ENCODE data around the gene CLIP3.
"Not testable (repeated sequence)": the region's sequence is repeated elsewhere in the genome, so short reads cannot be mapped to it uniquely, and the experiment has no call there.

DNA sequence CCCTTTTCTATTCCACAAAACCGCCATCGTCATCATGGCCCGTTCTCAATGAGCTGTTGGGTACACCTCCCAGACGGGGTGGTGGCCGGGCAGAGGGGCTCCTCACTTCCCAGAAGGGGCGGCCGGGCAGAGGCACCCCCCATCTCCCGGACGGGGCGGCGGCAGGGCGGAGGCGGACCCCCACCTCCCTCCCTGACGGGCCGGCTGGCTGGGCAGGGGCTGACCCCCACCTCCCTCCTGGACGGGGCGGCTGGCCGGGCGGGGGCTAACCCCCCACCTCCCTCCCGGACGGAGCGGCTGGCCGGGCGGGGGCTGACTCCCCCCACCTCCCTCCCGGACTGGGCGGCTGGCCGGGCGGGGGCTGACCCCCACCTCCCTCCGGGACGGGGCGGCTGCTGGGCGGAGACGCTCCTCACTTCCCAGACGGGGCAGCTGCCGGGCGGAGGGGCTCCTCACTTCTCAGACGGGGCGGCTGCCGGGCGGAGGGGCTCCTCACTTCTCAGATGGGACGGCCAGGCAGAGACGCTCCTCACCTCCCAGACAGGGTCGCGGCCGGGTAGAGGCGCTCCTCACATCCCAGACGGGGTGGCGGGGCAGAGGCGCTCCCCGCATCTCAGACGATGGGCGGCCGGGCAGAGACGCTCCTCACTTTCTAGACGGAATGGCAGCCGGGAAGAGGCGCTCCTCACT, 36.3 kb upstream of the CLIP3 start:
- not testable (repeated sequence) for TF ChIP-seq NR2F6 (CRISPR knock-in tag; IDR thresholded peaks at IDR 0.05); ZFP30 (CRISPR knock-in tag; IDR thresholded peaks at IDR 0.05; ENCODE audit: borderline replicate concordance); ZNF324 (CRISPR knock-in tag; IDR thresholded peaks at IDR 0.05); SNRNP70 (optimal IDR thresholded peaks at IDR 0.05; ENCODE audit: low read depth, low read length); SIN3B (IDR thresholded peaks at IDR 0.05; ENCODE audit: low read depth); KAT2B (IDR thresholded peaks at IDR 0.05; ENCODE audit: low read depth, low read length); PHF21A (IDR thresholded peaks at IDR 0.05; ENCODE audit: borderline replicate concordance, low read depth); RBM25 (IDR thresholded peaks at IDR 0.05; ENCODE audit: low read depth, low read length, severe bottlenecking); FOXA3 (CRISPR knock-in tag; conservative IDR thresholded peaks at IDR 0.05 in 1 of 2, IDR thresholded peaks at IDR 0.05 in 1 of 2); ESRRA (IDR thresholded peaks at IDR 0.05; ENCODE audit: borderline replicate concordance, low read depth); TRIM24 (IDR thresholded peaks at IDR 0.05); ZZZ3 (IDR thresholded peaks at IDR 0.05)
- TF ChIP-seq, protein P1, sequence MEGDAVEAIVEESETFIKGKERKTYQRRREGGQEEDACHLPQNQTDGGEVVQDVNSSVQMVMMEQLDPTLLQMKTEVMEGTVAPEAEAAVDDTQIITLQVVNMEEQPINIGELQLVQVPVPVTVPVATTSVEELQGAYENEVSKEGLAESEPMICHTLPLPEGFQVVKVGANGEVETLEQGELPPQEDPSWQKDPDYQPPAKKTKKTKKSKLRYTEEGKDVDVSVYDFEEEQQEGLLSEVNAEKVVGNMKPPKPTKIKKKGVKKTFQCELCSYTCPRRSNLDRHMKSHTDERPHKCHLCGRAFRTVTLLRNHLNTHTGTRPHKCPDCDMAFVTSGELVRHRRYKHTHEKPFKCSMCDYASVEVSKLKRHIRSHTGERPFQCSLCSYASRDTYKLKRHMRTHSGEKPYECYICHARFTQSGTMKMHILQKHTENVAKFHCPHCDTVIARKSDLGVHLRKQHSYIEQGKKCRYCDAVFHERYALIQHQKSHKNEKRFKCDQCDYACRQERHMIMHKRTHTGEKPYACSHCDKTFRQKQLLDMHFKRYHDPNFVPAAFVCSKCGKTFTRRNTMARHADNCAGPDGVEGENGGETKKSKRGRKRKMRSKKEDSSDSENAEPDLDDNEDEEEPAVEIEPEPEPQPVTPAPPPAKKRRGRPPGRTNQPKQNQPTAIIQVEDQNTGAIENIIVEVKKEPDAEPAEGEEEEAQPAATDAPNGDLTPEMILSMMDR (IDR thresholded peaks at IDR 0.05 in 2 of 3, conservative IDR thresholded peaks at IDR 0.05 in 1 of 3; ENCODE audit: insufficient read depth in 2 of 3, low read depth in 1 of 3, low read length in 3 of 3), result not testable (repeated sequence)
- TF ChIP-seq, protein P2, sequence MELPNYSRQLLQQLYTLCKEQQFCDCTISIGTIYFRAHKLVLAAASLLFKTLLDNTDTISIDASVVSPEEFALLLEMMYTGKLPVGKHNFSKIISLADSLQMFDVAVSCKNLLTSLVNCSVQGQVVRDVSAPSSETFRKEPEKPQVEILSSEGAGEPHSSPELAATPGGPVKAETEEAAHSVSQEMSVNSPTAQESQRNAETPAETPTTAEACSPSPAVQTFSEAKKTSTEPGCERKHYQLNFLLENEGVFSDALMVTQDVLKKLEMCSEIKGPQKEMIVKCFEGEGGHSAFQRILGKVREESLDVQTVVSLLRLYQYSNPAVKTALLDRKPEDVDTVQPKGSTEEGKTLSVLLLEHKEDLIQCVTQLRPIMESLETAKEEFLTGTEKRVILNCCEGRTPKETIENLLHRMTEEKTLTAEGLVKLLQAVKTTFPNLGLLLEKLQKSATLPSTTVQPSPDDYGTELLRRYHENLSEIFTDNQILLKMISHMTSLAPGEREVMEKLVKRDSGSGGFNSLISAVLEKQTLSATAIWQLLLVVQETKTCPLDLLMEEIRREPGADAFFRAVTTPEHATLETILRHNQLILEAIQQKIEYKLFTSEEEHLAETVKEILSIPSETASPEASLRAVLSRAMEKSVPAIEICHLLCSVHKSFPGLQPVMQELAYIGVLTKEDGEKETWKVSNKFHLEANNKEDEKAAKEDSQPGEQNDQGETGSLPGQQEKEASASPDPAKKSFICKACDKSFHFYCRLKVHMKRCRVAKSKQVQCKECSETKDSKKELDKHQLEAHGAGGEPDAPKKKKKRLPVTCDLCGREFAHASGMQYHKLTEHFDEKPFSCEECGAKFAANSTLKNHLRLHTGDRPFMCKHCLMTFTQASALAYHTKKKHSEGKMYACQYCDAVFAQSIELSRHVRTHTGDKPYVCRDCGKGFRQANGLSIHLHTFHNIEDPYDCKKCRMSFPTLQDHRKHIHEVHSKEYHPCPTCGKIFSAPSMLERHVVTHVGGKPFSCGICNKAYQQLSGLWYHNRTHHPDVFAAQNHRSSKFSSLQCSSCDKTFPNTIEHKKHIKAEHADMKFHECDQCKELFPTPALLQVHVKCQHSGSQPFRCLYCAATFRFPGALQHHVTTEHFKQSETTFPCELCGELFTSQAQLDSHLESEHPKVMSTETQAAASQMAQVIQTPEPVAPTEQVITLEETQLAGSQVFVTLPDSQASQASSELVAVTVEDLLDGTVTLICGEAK (IDR thresholded peaks at IDR 0.05), result not testable (repeated sequence)
- TF ChIP-seq, protein P2 (CRISPR knock-in tag; IDR thresholded peaks at IDR 0.05), result not testable (repeated sequence)

All from K562 (cell line).